ENCODE results near the gene UNC93A. TPM values are rescaled to one million over a fixed set of nuclear protein-coding genes. Genes with fewer than 3 reads are reported as not detected.
A peak's percentile ranks its signal among the peaks of the same experiment; 100 is the strongest.

Gene UNC93A
- total and polyA plus RNA-seq, 7 donors = 0.45 TPM; not detected in 6

GRCh38 chr6:167345348-167345747 lies 54.2 kb downstream of the UNC93A start:
- peaks cover 0 to 6% (median under 1%) of the 10 kb centered on the region in 4 donors for H3K4me1 ChIP-seq
- H3K9me3 ChIP-seq = no peaks in the 10 kb centered on the region
- no peak for TF ChIP-seq CTCF (IDR thresholded peaks at IDR 0.05)
- no peak for TF ChIP-seq POLR2A (IDR thresholded peaks at IDR 0.05)
- TF ChIP-seq EP300 (IDR thresholded peaks at IDR 0.05) = no peak
- TF ChIP-seq POLR2AphosphoS5 (IDR thresholded peaks at IDR 0.05) = no peak
- H3K27ac ChIP-seq = no peak overlapping the region
- H3K4me3 ChIP-seq = no peak overlapping the region
- H3K27me3 ChIP-seq = no peaks in the 10 kb centered on the region
- DNase-seq = no peak
- intact Hi-C loops (cut with DNase I) = no loop called here
- no peaks in the 10 kb centered on the region for H3K36me3 ChIP-seq

DNA sequence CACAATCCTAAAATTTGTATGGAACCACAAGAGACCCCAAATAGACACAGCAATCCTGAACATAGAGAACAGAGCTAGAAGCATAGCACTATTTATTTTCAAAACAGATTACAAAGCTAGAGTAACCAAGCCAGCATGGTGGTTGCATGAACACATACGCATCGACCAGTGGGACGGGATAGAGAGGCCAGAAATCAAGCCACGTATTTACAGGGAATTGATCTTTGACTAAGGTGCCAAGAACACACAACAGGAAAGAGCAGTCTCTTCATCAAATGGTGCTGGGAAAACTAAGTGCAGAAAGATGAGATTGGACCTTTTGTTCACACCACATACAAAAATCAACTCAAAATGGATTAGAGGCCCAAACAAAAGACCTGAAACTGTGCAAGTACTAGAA lies 54.8 kb downstream of the UNC93A start:
- H3K4me3 ChIP-seq = no peak overlapping the region
- H3K9me3 ChIP-seq = no peaks in the 10 kb centered on the region
- H3K4me1 ChIP-seq = peaks cover 0 to 12% (median 5%) of the 10 kb centered on the region in 4 donors
- TF ChIP-seq EP300 (IDR thresholded peaks at IDR 0.05) (no peak), POLR2AphosphoS5 (IDR thresholded peaks at IDR 0.05) (no peak), CTCF (IDR thresholded peaks at IDR 0.05) (no peak), POLR2A (IDR thresholded peaks at IDR 0.05) (no peak)
- DNase-seq = no peak
- H3K36me3 ChIP-seq = no peaks in the 10 kb centered on the region
- intact Hi-C loops (cut with DNase I) = no loop called here
- no peak overlapping the region for H3K27ac ChIP-seq
- H3K27me3 ChIP-seq = peaks cover 0 to 4% (median 0%) of the 10 kb centered on the region in 3 donors
- WGBS, 2 donors = 94% methylated on average over 4 of the region's 4 CpGs

DNA sequence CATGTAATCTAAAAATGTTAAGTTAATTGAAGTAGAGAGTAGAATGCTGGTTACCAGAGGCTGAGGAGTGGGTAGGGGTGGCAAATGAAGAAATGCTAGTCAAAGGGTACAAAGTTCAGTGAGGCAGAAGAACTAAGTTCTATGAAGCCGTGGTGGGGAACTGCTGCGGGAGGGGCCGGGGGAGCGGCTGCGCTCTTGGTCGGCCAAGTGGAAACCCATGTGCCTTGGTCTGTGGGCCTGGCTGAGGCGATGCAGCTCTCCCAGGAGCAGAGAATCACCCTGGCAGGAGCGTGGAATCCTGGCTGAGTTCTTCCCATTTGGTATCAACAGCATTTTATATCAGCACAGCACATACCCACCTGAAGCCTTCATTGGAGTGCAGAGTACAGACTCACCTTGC lies 56.1 kb downstream of the UNC93A start:
- TF ChIP-seq POLR2AphosphoS5 (IDR thresholded peaks at IDR 0.05) = no peak
- no peak for TF ChIP-seq EP300 (IDR thresholded peaks at IDR 0.05)
- no peak for TF ChIP-seq CTCF (IDR thresholded peaks at IDR 0.05)
- no peak for TF ChIP-seq POLR2A (IDR thresholded peaks at IDR 0.05)
- intact Hi-C loops (cut with DNase I) = no loop called here
- DNase-seq = no peak
- 82 to 96% methylated on average over 8 of the region's 8 CpGs for WGBS, 2 donors
- Histone ChIP-seq H3K36me3 (no peaks in the 10 kb centered on the region), H3K27me3 (peaks cover 0 to 4% (median 0%) of the 10 kb centered on the region in 3 donors), H3K27ac (no peak overlapping the region), H3K4me3 (no peak overlapping the region), H3K9me3 (no peaks in the 10 kb centered on the region), H3K4me1 (peaks cover 0 to 20% (median 6%) of the 10 kb centered on the region in 4 donors)

DNA sequence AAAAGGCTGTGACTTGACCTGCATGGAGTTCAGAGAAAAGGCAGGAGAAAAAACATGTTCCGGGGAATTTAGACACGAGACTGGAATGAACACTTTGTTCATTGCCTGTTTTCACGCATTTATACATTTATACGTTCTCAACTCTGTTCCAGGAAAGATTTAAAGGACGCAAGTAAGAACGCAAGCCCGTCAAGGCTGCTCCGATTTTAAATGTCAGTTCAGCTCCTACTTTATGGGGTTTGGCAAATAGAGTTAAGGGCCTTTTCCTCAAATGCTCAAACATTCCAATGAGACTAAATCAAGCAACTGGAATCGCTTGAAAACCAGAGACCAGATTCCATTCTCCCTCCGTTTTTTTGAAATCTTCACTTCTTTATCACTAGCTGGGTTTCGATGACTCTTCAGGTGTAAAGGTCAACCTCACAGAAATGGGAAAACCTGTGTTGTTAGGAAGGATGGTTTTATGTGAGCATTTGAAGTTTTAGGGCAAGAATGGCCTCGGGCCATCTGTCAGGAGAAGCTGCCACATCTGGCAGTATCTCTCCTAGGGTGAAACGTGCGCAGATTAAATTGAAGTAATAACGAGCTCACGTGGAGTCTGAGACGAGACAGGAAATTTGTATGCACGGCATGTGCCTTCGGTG lies 58.6 kb downstream of the UNC93A start:
- intact Hi-C loops (cut with DNase I) = loop anchor here (5.0 kb wide), 2 partner anchors 37 to 137 kb away; no protein-coding TSS in a partner anchor
- Histone ChIP-seq H3K27me3 (peaks cover 0 to 4% (median 0%) of the 10 kb centered on the region in 3 donors), H3K9me3 (peaks cover 0 to 3% (median 0%) of the 10 kb centered on the region in 4 donors), H3K27ac (peak overlapping the region in 2 of 4 donors; percentile 73 to 75), H3K4me1 (peaks cover 0 to 20% (median 6%) of the 10 kb centered on the region in 4 donors), H3K36me3 (no peaks in the 10 kb centered on the region), H3K4me3 (peak overlapping the region in 2 of 4 donors; percentile 51 to 53)
- 46% methylated on average over 19 of the region's 19 CpGs for WGBS, 2 donors
- TF ChIP-seq POLR2AphosphoS5 (IDR thresholded peaks at IDR 0.05) (no peak), POLR2A (IDR thresholded peaks at IDR 0.05) (no peak), CTCF (IDR thresholded peaks at IDR 0.05) (no peak), EP300 (IDR thresholded peaks at IDR 0.05) (no peak)
- DNase-seq = no peak
